Loucy (cell line): ENCODE results near the gene MLST8.

Experiments
- H2AFZ ChIP-seq: fragments of 200-600 bp; sonication (generic); 2 replicates; pipeline ENCODE4 v1.6.0; 2016; ENCODE audit warnings: antibody characterized with exemption, mild to moderate bottlenecking, low read length, moderate library complexity
- H3F3A ChIP-seq: fragments of 200-600 bp; 2 replicates; pipeline ENCODE4 v1.6.0; 2016; ENCODE audit warnings: antibody characterized with exemption, low read depth, mild to moderate bottlenecking
- H3K27me3 ChIP-seq: fragments of 200-600 bp; sonication (generic); 2 replicates; pipeline ENCODE4 v1.6.1; 2014; ENCODE audit warnings: low read length, mild to moderate bottlenecking; ENCODE audit not compliant: insufficient read depth, poor library complexity, severe bottlenecking
- H3K36me3 ChIP-seq: fragments of 200-600 bp; sonication (generic); 2 replicates; pipeline ENCODE4 v1.6.1; 2016; ENCODE audit warnings: low read length; ENCODE audit not compliant: insufficient read depth
- H3K4me1 ChIP-seq: fragments of 200-600 bp; sonication (generic); 2 replicates; pipeline ENCODE4 v1.5.1; 2014; ENCODE audit warnings: low read length, mild to moderate bottlenecking; ENCODE audit not compliant: insufficient read depth, poor library complexity, severe bottlenecking
- H3K4me2 ChIP-seq: fragments of 200-600 bp; sonication (generic); 2 replicates; pipeline ENCODE4 v1.6.0; 2014; ENCODE audit warnings: antibody characterized with exemption, low read length, low read depth, mild to moderate bottlenecking; ENCODE audit not compliant: poor library complexity, severe bottlenecking
- H3K4me3 ChIP-seq: fragments of 200-600 bp; sonication (generic); 2 replicates; pipeline ENCODE4 v1.5.1; 2014; ENCODE audit warnings: low read length, mild to moderate bottlenecking, mixed read lengths; ENCODE audit not compliant: poor library complexity, severe bottlenecking
- H3K79me2 ChIP-seq: fragments of 200-600 bp; sonication (generic); 2 replicates; pipeline ENCODE4 v1.6.1; 2014; ENCODE audit warnings: low read length; ENCODE audit not compliant: insufficient read depth
- H3K9ac ChIP-seq: fragments of 200-600 bp; sonication (generic); 2 replicates; pipeline ENCODE4 v1.6.0; 2014; ENCODE audit warnings: mild to moderate bottlenecking, low read depth, low read length, moderate library complexity; ENCODE audit not compliant: poor library complexity, severe bottlenecking
- H3K9me2 ChIP-seq: fragments of 200-600 bp; sonication (generic); replicated peaks from 2 replicates; pipeline ENCODE4 v1.6.1; 2016; ENCODE audit warnings: low read depth, low read length, mixed read lengths
- H3K9me3 ChIP-seq: fragments of 200-600 bp; sonication (generic); 2 replicates; pipeline ENCODE4 v1.6.1; 2014; ENCODE audit warnings: mild to moderate bottlenecking, antibody characterized with exemption, low read length, low read depth; ENCODE audit not compliant: insufficient read depth
- H4K20me1 ChIP-seq: fragments of 200-600 bp; sonication (generic); 2 replicates; pipeline ENCODE4 v1.6.0; 2014; ENCODE audit warnings: antibody characterized with exemption, low read length, mild to moderate bottlenecking; ENCODE audit not compliant: insufficient read depth, poor library complexity, severe bottlenecking
- EZH2phosphoT487 ChIP-seq: fragments of 200-600 bp; IDR thresholded peaks from 2 replicates; pipeline ENCODE4 v1.6.1; 2018; ENCODE audit warnings: antibody characterized with exemption, mild to moderate bottlenecking, moderate library complexity, borderline replicate concordance
- TF ChIP-seq, protein P1 (sequence below): fragments of 200-600 bp; sonication (generic); conservative IDR thresholded peaks from 2 replicates; pipeline ENCODE4 v1.5.1; 2014; ENCODE audit warnings: mild to moderate bottlenecking, antibody characterized with exemption, low read length

Gene MLST8

DNA sequence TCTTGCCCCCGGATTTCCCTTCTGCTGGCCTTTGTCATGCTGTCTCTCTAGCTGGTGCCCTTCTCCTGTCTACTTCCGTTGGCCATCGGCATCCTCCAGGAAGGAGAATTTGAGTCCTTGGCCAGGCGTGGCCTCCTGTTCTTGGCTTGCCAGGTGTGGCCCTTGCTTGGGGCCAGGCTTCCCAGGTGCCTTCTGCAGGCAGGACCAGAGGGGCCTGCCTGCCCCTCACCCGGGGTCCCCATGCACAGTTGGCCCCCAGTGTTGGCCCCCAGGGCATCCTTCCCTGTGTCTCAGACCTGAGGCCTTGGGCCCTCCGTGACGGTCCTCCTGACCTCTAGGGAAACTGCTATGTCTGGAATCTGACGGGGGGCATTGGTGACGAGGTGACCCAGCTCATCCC, 2.6 kb downstream of the MLST8 start:
- Histone ChIP-seq H3K9me2 (no peaks in the 10 kb centered on the region), H3K79me2 (peaks cover 13% of the 10 kb centered on the region; the same call in 1 of the 2 replicates), H2AFZ (no peak overlapping the region), H3F3A (no peaks in the 10 kb centered on the region), H3K4me2 (no peak overlapping the region), H3K27me3 (no peaks in the 10 kb centered on the region), H3K9ac (no peak overlapping the region), H3K4me3 (no peak overlapping the region), H3K9me3 (no peaks in the 10 kb centered on the region), H3K4me1 (no peaks in the 10 kb centered on the region), H3K36me3 (no peaks in the 10 kb centered on the region; the same call in 1 of the 2 replicates), H4K20me1 (no peaks in the 10 kb centered on the region)
- TF ChIP-seq, protein P1, sequence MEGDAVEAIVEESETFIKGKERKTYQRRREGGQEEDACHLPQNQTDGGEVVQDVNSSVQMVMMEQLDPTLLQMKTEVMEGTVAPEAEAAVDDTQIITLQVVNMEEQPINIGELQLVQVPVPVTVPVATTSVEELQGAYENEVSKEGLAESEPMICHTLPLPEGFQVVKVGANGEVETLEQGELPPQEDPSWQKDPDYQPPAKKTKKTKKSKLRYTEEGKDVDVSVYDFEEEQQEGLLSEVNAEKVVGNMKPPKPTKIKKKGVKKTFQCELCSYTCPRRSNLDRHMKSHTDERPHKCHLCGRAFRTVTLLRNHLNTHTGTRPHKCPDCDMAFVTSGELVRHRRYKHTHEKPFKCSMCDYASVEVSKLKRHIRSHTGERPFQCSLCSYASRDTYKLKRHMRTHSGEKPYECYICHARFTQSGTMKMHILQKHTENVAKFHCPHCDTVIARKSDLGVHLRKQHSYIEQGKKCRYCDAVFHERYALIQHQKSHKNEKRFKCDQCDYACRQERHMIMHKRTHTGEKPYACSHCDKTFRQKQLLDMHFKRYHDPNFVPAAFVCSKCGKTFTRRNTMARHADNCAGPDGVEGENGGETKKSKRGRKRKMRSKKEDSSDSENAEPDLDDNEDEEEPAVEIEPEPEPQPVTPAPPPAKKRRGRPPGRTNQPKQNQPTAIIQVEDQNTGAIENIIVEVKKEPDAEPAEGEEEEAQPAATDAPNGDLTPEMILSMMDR: no peak
- TF ChIP-seq EZH2phosphoT487: no peak

DNA sequence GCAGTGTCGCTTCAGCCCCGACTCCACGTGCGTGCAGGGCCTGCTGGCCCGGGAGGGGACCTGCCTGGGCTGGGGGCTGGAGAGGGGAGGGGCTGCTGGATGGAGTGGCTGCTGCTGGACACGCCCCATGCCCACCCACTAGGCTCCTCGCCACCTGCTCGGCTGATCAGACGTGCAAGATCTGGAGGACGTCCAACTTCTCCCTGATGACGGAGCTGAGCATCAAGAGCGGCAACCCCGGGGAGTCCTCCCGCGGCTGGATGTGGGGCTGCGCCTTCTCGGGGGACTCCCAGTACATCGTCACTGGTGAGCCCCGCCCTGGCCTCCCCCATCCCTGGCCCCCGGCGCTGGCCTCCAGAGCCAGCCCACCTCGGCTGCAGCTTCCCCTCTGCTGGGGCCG, 3.1 kb downstream of the MLST8 start:
- Histone ChIP-seq H3K36me3 (no peaks in the 10 kb centered on the region; the same call in 1 of the 2 replicates), H3K4me1 (peaks cover 2% of the 10 kb centered on the region)

GRCh38 chr16:2208772-2209171, 3.5 kb downstream of the MLST8 start:
- Histone ChIP-seq H4K20me1 (no peaks in the 10 kb centered on the region), H3K9ac (no peak overlapping the region), H3K9me3 (no peaks in the 10 kb centered on the region), H2AFZ (no peak overlapping the region), H3K4me2 (no peak overlapping the region), H3K4me1 (peaks cover 5% of the 10 kb centered on the region), H3K9me2 (no peaks in the 10 kb centered on the region), H3K36me3 (no peaks in the 10 kb centered on the region; the same call in 1 of the 2 replicates), H3K4me3 (no peak overlapping the region), H3K79me2 (peaks cover 22% of the 10 kb centered on the region), H3F3A (no peaks in the 10 kb centered on the region), H3K27me3 (no peaks in the 10 kb centered on the region)
- TF ChIP-seq, protein P1: no peak
- TF ChIP-seq EZH2phosphoT487: no peak

More for the DNA sequence above, 3.1 kb downstream of the MLST8 start:
- H3K4me3 ChIP-seq: no peak overlapping the region
- no peak overlapping the region for H3K4me2 ChIP-seq
- peaks cover 17% of the 10 kb centered on the region for H3K79me2 ChIP-seq
- H3F3A ChIP-seq: no peaks in the 10 kb centered on the region
- H3K9ac ChIP-seq: no peak overlapping the region
- TF ChIP-seq EZH2phosphoT487: no peak
- TF ChIP-seq, protein P1: no peak
- H3K9me3 ChIP-seq: no peaks in the 10 kb centered on the region
- H3K9me2 ChIP-seq: no peaks in the 10 kb centered on the region
- no peaks in the 10 kb centered on the region for H4K20me1 ChIP-seq
- H2AFZ ChIP-seq: no peak overlapping the region
- H3K27me3 ChIP-seq: no peaks in the 10 kb centered on the region
